CD14-positive monocyte (primary cell): Measurements from ENCODE around the gene C17orf100. TPM values are rescaled to one million over a fixed set of nuclear protein-coding genes. Genes with fewer than 3 reads are reported as not detected.

ENCODE experiments used
- DNase-seq, 3 donors: peaks; one replicate each; pipeline ENCODE4 v3.0.0-alpha.2; 2011 to 2022
- H2AFZ ChIP-seq: 2 replicates; pipeline ENCODE4 v1.6.0; 2012; ENCODE audit warnings: mild to moderate bottlenecking, low read depth, low read length, inconsistent platforms; ENCODE audit not compliant: insufficient read depth, poor library complexity, severe bottlenecking
- H3K27ac ChIP-seq, 2 donors: 1 replicate in 1 of 2; 2 replicates in 1 of 2; pipeline ENCODE4 v1.5.1; 2012 to 2013; ENCODE audit warnings: low read length in 2 of 2, control low read depth in 1 of 2, inconsistent platforms in 1 of 2, low read depth in 1 of 2, mild to moderate bottlenecking in 1 of 2
- H3K27me3 ChIP-seq, 2 donors: one replicate each; pipeline versions ENCODE4 v1.6.0 to v1.6.1; 2011 to 2013; ENCODE audit warnings: low read length in 2 of 2; ENCODE audit not compliant: control insufficient read depth in 2 of 2, insufficient read depth in 2 of 2
- H3K36me3 ChIP-seq, 2 donors: replicated peaks in 1 of 2; 1 replicate in 1 of 2; 2 replicates in 1 of 2; pipeline versions ENCODE4 v1.5.1 to v1.6.1; 2012 to 2013; ENCODE audit warnings: low read length in 2 of 2, control low read depth in 1 of 2, inconsistent platforms in 1 of 2, mild to moderate bottlenecking in 1 of 2; ENCODE audit not compliant: insufficient read depth in 2 of 2, control insufficient read depth in 1 of 2
- H3K4me1 ChIP-seq, 2 donors: 1 replicate in 1 of 2; 2 replicates in 1 of 2; pipeline versions ENCODE4 v1.5.1 to v1.6.1; 2012 to 2013; ENCODE audit warnings: low read length in 2 of 2, control low read depth in 1 of 2, inconsistent platforms in 1 of 2, mild to moderate bottlenecking in 1 of 2, moderate library complexity in 1 of 2; ENCODE audit not compliant: insufficient read depth in 2 of 2, control insufficient read depth in 1 of 2
- H3K4me2 ChIP-seq: replicated peaks from 2 replicates; pipeline ENCODE3; 2012; ENCODE audit warnings: low read length, moderate library complexity, mild to moderate bottlenecking; ENCODE audit not compliant: poor library complexity, severe bottlenecking; ENCODE audit errors: extremely low read depth
- H3K4me3 ChIP-seq, 3 experiments: fragments of 200-600 bp in 1 of 3; sonication (generic) in 1 of 3; replicated peaks in 1 of 3; 1 replicate in 2 of 3; 2 replicates in 1 of 3; pipeline ENCODE4 v1.5.1; 2011 to 2013; ENCODE audit warnings: low read length in 3 of 3, mild to moderate bottlenecking in 3 of 3, control low read depth in 2 of 3, low read depth in 2 of 3, inconsistent platforms in 1 of 3, moderate library complexity in 1 of 3
- H3K79me2 ChIP-seq: 2 replicates; pipeline ENCODE4 v1.6.0; 2012; ENCODE audit warnings: mild to moderate bottlenecking, control low read depth, inconsistent platforms, low read length, moderate library complexity; ENCODE audit not compliant: insufficient read depth
- H3K9ac ChIP-seq: 2 replicates; pipeline ENCODE4 v1.6.0; 2017; ENCODE audit warnings: low read length, mild to moderate bottlenecking; ENCODE audit not compliant: insufficient read depth, poor library complexity, severe bottlenecking
- H3K9me3 ChIP-seq, 2 donors: replicated peaks in 1 of 2; 1 replicate in 1 of 2; 2 replicates in 1 of 2; pipeline versions ENCODE4 v1.5.1 to v1.6.1; 2012 to 2013; ENCODE audit warnings: low read length in 2 of 2, control low read depth in 1 of 2; ENCODE audit not compliant: control insufficient read depth in 1 of 2, insufficient read depth in 1 of 2
- H4K20me1 ChIP-seq: 2 replicates; pipeline ENCODE4 v1.6.0; 2012; ENCODE audit warnings: mild to moderate bottlenecking, low read length, control low read depth, moderate library complexity; ENCODE audit not compliant: insufficient read depth
- H3K27ac Mint-ChIP-seq, 7 donors: one replicate each; pipeline ENCODE4 v1.8.0; 2020; ENCODE audit warnings: mild to moderate bottlenecking in 7 of 7, mixed read lengths in 7 of 7, moderate library complexity in 6 of 7, inconsistent platforms in 2 of 7
- H3K27me3 Mint-ChIP-seq, 3 donors: one replicate each; pipeline ENCODE4 v1.8.0; 2021 to 2022; ENCODE audit warnings: low read depth in 3 of 3, mild to moderate bottlenecking in 3 of 3, mixed read lengths in 3 of 3, moderate library complexity in 3 of 3, inconsistent platforms in 1 of 3
- H3K36me3 Mint-ChIP-seq, 2 donors: one replicate each; pipeline ENCODE4 v1.8.0; 2020; ENCODE audit warnings: mixed read lengths in 2 of 2, inconsistent platforms in 1 of 2, mild to moderate bottlenecking in 1 of 2
- H3K4me1 Mint-ChIP-seq: one replicate; pipeline ENCODE4 v1.8.0; 2020; ENCODE audit warnings: mild to moderate bottlenecking, mixed read lengths
- H3K4me3 Mint-ChIP-seq, 2 donors: one replicate each; pipeline ENCODE4 v1.8.0; 2020; ENCODE audit warnings: mild to moderate bottlenecking in 2 of 2, mixed read lengths in 2 of 2, moderate library complexity in 1 of 2
- H3K9me3 Mint-ChIP-seq, 7 donors: one replicate each; pipeline ENCODE4 v1.8.0; 2020 to 2022; ENCODE audit warnings: mixed read lengths in 7 of 7, mild to moderate bottlenecking in 6 of 7, moderate library complexity in 6 of 7, inconsistent platforms in 2 of 7
- WGBS: methylation state at CpG from one replicate; pipeline ENCODE4 v1.1.5; 2013; ENCODE audit warnings: missing lambda C conversion rate; ENCODE audit not compliant: insufficient coverage; 5-methylcytosine and 5-hydroxymethylcytosine counted together
- intact Hi-C, 2 donors: fragments of 100-400 bp; cut with micrococcal nuclease; formaldehyde crosslinking; loops; one replicate each; pipeline versions ENCODE4 v1.15.0 to v1.15.1; 2023
- polyA plus RNA-seq, 3 donors: library from polyadenylated mRNA; depleted of rRNA in 1 of 3; unstranded in 2 of 3; stranded (reverse) in 1 of 3; fragments of 300-500 nt in 2 of 3; fragments of >200 nt in 1 of 3; fragmentation: Illumina TruSeq in 2 of 3; gene quantifications; 1 replicate in 2 of 3; 2 replicates in 1 of 3; pipeline ENCODE4 v1.2.3, GENCODE V29; 2012 to 2021
- TF ChIP-seq, protein P1 (sequence below): fragments of 200-600 bp; IDR thresholded peaks from one replicate; pipeline ENCODE4 v1.8.0; 2022; ENCODE audit warnings: antibody characterized with exemption, mild to moderate bottlenecking

The C17orf100 gene
- polyA plus RNA-seq, 3 donors: 0.51 to 1.8 (median 1.2) TPM

DNA sequence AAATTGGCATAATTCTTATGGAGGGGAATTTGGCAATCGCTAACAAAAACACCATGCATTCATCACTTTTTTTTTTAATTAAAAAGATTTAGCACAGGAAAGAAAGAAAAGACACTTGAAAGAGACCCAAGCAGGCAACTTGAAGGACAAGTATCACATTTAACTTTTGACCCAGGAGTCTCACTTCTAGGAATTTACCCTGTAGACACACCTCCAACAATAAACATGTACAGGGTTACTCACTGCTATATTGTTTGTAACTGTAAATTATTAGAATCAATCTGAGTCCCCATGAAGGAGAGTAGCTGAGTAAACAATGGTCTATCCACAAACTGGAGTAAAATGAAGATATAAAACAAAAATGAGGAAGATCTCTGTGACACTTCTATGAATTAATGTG lies 21.2 kb upstream of the C17orf100 start:
- Histone ChIP-seq H3K27ac (no peak overlapping the region), H3K79me2 (no peaks in the 10 kb centered on the region), H3K9ac (no peak overlapping the region), H3K4me2 (no peak overlapping the region), H3K36me3 (peaks cover 34 to 87% of the 10 kb centered on the region in 2 donors), H3K27me3 (no peaks in the 10 kb centered on the region), H3K4me1 (no peaks in the 10 kb centered on the region), H3K9me3 (no peaks in the 10 kb centered on the region), H2AFZ (no peak overlapping the region), H4K20me1 (no peaks in the 10 kb centered on the region), H3K4me3 (no peak overlapping the region)
- intact Hi-C loops: no loop called here
- no peaks in the 10 kb centered on the region for H3K9me3 Mint-ChIP-seq
- TF ChIP-seq, protein P1, sequence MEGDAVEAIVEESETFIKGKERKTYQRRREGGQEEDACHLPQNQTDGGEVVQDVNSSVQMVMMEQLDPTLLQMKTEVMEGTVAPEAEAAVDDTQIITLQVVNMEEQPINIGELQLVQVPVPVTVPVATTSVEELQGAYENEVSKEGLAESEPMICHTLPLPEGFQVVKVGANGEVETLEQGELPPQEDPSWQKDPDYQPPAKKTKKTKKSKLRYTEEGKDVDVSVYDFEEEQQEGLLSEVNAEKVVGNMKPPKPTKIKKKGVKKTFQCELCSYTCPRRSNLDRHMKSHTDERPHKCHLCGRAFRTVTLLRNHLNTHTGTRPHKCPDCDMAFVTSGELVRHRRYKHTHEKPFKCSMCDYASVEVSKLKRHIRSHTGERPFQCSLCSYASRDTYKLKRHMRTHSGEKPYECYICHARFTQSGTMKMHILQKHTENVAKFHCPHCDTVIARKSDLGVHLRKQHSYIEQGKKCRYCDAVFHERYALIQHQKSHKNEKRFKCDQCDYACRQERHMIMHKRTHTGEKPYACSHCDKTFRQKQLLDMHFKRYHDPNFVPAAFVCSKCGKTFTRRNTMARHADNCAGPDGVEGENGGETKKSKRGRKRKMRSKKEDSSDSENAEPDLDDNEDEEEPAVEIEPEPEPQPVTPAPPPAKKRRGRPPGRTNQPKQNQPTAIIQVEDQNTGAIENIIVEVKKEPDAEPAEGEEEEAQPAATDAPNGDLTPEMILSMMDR: no peak
- no peaks in the 10 kb centered on the region for H3K4me1 Mint-ChIP-seq
- no peaks in the 10 kb centered on the region for H3K27me3 Mint-ChIP-seq
- no peak overlapping the region for H3K27ac Mint-ChIP-seq
- no peak overlapping the region for H3K4me3 Mint-ChIP-seq
- no CpG with 5 or more reads among the region's 1 CpG for WGBS
- no peak for DNase-seq
- peaks cover 72 to 89% of the 10 kb centered on the region in 2 donors for H3K36me3 Mint-ChIP-seq

DNA sequence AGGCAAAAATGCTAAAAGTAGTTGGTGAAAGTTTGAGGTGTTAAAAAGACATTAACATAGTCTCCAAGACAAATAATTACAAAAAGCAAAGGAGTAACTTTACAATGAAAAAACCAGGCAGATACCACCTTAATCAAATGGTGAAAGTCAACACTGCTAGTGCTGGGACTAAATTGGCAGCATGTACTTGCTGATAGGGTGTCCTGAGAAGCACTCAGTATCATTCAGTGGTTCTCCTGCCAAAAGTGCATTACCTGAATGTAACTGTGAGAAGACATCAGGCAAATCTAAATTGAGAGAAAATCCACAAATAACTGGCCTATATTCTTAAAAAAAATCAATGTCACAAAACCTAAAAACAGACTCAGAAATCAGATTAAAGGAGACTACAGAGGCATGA lies 19.0 kb upstream of the C17orf100 start:
- H3K4me1 ChIP-seq: no peaks in the 10 kb centered on the region
- H3K4me3 ChIP-seq: no peak overlapping the region
- H3K27ac Mint-ChIP-seq: no peak overlapping the region
- peaks cover 23 to 66% of the 10 kb centered on the region in 2 donors for H3K36me3 ChIP-seq
- no peaks in the 10 kb centered on the region for H3K27me3 ChIP-seq
- no peak overlapping the region for H3K9ac ChIP-seq
- no peaks in the 10 kb centered on the region for H3K9me3 Mint-ChIP-seq
- no peak overlapping the region for H3K4me3 Mint-ChIP-seq
- H3K79me2 ChIP-seq: no peaks in the 10 kb centered on the region
- H3K27ac ChIP-seq: no peak overlapping the region
- H3K9me3 ChIP-seq: no peaks in the 10 kb centered on the region
- H2AFZ ChIP-seq: no peak overlapping the region
- no peaks in the 10 kb centered on the region for H3K27me3 Mint-ChIP-seq
- TF ChIP-seq, protein P1: no peak
- H3K4me1 Mint-ChIP-seq: no peaks in the 10 kb centered on the region
- DNase-seq: no peak
- H4K20me1 ChIP-seq: no peaks in the 10 kb centered on the region
- H3K36me3 Mint-ChIP-seq: peaks cover 59 to 71% of the 10 kb centered on the region in 2 donors
- intact Hi-C loops: no loop called here
- H3K4me2 ChIP-seq: no peak overlapping the region
